Measurements from ENCODE around the gene FOXP4.

FOXP4 gene

GRCh38 chr6:41587131-41587879 lies 41.1 kb downstream of the FOXP4 start:
- no peak for DNase-seq

DNA sequence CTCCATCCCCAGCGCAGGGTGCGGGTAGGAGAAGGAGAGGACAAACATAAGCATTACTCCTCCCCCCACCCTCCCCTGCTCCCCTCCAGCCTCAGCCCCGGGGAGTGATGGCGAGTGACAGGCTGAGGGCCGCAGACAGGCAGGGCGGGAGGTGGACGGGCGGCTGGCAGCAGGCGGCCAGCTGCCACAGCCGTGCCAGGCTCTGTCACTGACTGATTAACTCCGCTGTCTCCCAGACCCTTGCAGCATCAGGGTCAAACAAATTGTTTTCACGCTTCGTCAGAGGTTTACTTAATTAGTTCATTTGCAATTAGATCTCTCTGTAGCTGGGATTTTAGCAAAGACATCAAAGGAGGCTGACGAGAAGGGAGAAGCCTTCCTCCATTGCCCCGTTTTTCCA lies 41.9 kb downstream of the FOXP4 start:
- no peak for DNase-seq

- DNase-seq = no peak
Observed at GRCh38 chr6:41589223-41589622, 43.0 kb downstream of the FOXP4 start.

GRCh38 chr6:41589636-41590622 lies 43.7 kb downstream of the FOXP4 start:
- no peak for DNase-seq

- DNase-seq = no peak
Observed at GRCh38 chr6:41591122-41591521, 44.9 kb downstream of the FOXP4 start.

DNA sequence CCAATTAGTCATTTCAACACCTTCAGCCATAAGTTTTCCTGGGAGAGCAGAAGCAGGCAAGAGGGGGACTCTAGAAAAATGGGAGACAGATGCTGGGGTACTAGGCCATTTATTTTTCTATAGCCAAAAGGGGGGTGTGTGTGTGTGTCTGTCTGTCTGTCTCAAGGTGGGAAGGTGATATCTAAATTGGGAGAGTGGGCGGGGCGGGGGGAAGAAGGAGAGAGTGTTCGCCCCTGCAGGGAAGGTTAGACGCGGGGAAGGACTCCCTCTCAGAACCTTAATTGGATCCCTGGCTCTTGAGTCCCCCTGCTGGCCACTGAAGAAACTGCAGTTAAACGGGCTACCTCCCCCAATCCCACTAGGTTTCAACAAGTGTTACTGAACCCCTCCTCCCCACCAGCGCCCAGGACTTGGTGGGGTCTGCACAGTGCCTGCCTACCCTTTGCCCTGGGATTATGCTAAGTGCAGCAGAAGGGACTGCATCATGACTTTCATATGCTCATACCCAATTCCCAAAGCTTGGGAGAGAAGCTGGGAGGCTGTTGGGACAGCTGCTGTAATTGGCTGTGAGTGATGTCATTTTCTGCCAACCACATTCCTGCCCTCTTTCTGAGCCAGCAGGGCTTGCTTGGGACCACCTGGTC lies 45.8 kb downstream of the FOXP4 start:
- DNase-seq = peak; percentile 86

DNA sequence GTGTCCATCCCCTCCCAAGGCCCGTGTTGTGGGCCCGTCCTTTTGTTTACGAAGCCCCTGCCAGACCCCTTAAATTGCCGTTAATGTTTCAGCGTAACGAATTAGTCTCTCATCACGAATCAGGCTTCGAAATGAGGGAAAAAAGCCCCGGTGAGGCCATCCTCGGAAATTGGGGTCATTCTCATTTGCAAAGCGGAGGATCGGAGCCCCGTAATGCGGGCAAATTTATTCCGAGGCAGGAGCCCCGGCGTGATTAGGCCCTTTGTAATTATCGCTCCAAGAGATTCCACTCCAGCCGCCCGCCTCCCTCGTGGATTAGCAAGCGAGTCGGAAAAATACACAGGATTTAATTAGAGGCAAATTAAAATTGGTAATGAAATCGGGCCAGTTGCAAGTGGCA lies 47.2 kb downstream of the FOXP4 start:
- DNase-seq = no peak

GRCh38 chr6:41593839-41594238 lies 47.7 kb downstream of the FOXP4 start:
- no peak for DNase-seq

DNA sequence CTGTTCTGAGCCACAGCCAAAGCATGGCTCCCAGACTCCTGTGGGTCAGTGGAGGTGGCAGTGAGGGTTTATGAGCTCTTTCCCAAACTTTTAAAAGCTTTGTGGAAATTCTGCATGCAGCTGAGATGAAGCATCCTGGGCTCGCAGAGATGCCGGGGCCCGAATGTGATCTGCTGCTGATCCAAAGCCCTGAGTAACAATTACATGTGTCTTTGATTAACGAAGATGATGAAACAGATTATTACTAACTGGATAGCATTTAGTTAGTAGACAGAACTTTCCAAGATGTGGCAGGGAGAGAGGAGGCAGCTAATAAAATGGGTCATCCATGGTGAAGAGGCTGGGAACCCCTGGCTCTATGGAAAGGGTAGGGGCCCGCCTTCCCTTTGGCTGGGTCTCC lies 48.1 kb downstream of the FOXP4 start:
- no peak for DNase-seq

DNA sequence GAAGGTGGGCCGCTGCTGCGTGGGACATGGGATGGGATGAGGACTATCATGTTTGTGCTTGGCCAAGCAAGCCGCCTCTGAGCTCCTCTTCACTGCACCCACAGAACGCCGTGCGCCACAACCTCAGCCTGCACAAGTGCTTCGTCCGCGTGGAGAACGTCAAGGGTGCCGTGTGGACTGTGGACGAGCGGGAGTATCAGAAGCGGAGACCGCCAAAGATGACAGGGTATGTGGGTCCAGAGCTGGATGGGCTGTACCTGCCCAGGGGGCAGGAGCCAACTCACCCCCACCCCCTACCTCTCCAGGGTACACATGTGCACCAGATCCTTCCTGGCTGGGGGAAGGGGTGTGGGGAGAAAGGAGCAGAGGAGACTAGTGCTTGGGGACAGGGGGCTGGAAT lies 48.6 kb downstream of the FOXP4 start:
- DNase-seq = no peak

- DNase-seq = no peak
Observed at GRCh38 chr6:41595166-41595565, 49.0 kb downstream of the FOXP4 start.

DNA sequence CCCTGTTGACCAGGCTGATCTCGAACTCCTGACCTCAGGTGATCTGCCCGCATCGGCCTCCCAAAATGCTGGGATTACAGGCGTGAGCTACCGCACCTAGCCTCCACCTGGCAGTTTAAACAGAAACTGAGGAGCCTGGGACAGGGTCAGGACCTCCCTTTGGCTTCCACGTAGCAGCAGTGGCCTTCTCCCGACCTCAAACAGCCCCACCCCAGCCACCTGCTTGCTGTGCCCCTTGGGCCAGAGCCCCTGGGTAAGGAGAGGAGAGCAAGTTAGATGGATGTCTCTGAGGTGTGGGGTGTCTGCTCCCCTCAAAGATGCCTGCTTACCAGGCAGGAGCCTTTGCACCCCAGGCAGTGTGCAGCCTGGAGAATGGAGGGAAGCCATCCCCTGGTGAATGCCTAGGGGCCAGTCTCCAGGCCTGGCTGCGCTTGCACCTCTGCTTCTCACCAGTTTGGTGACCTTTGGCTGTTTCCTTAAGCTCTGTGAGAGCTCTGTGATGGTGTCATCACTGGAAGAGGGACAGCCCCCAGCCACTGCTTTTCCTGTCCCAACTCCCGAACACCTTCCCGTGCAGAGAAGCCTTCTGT lies 50.0 kb downstream of the FOXP4 start:
- DNase-seq = no peak

DNA sequence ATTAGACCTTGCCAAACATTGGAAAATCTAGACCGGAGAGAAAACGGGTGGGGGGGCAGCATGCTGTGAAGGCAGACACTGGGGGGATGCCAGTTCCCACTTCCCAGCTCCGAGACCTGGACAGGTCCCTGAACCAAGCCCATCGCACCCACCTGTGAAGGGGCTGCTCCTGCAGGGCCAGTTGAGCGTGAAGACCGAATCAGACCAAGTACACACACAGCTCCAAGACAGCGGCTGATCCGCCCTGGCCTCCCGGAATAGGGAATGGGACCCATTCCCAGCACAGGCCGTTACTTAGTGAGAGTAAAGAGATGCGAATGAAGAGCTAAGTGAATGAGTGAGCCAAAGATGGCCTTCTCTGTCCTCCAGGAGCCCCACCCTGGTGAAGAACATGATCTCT lies 50.6 kb downstream of the FOXP4 start:
- no peak for DNase-seq

- DNase-seq = no peak
Observed at GRCh38 chr6:41597246-41598000, 51.2 kb downstream of the FOXP4 start.

DNA sequence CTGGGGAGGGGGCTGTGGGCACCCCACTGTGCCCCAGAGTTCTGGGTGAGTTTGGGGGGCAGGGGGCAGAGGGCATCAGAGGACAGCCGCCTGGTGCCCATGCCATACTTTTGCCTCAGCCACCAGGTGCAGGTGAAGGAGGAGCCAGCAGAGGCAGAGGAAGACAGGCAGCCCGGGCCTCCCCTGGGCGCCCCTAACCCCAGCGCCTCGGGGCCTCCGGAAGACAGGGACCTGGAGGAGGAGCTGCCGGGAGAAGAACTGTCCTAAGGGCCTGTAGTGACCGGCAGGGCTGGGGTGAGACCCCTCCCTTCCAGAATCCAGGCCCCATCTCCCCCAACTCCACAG lies 52.5 kb downstream of the FOXP4 start:
- DNase-seq = no peak

- DNase-seq = no peak
Observed at GRCh38 chr6:41599015-41599851, 53.1 kb downstream of the FOXP4 start.

DNA sequence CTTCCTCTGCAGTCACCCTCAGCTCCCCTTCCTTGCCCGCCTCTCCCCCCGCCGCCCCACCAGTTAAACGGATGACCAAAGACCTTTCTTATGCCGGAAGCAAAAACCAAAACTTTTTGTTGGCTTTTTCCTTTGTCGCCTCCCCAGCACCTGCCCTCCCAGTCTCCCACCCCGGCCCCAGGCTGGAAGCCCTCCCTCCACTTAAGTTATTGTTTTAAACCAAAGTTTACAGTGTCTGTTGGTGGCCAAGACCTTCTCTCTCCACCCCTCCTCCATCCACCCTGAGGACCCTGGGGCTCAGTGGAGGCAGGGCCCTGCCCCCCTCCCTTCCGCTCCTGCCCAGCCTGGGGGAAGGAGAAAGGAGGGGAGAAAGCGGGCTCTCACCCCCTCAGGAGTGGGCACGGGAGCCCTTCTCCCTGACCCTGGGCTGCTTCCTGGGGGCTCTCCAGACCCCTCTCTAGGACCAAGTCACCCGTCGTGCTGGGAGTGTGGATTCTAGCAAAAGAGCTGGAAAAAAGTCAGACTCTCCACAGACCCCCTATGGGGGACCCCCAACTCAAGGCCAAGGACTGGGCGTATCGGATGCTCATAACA lies 53.8 kb downstream of the FOXP4 start:
- no peak for DNase-seq

DNA sequence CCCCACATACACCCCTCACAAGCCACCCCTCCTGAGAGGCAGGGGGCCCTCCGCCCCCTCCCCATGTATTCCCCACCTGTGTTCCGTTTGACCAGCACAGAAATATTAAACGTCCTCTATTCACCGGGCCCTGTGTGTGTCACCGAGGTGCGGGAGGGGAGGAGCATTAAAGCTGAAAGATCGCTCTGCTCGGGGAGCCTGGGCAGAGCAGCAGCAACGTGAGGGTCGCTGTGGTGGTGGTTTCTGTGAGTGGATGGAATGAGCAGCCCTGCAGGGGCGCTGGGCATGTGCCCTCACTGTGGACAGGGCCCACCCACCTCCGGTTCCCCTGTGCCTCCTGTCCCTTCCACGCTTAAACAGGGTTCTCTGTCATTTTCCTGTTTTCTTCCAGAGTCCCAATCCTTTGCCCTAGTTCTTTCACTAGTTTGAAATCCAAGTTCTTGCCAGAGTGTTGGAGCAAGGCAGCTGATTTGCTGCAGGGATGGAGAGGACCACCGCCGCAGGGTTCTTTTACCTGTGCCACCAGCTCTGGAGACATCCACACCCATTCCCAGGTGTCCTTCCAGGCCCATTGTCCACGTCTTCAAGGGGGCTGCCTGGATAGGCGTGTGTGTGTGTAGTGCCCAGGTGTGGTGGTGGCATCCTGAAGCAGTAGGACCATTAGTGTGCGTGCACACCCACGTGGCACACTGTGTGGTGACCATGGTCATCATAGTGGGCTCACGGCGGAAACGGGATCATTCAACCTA lies 54.5 kb downstream of the FOXP4 start:
- no peak for DNase-seq

- DNase-seq = no peak
Observed at GRCh38 chr6:41601248-41601549, 55.0 kb downstream of the FOXP4 start.

GRCh38 chr6:41602422-41602743 lies 56.2 kb downstream of the FOXP4 start:
- no peak for DNase-seq

Measured in OCI-M1 (cell line).